T-cell (primary cell): Measurements from ENCODE around the gene NACA. TPM values are rescaled to one million over a fixed set of nuclear protein-coding genes. Genes with fewer than 3 reads are reported as not detected.
"Not testable (repeated sequence)": the region's sequence is repeated elsewhere in the genome, so short reads cannot be mapped to it uniquely, and the experiment has no call there.

Experiments
- ATAC-seq, 4 experiments: fragments of 200-7000 bp in 3 of 4; fragments of 150-1000 bp in 1 of 4; cut with Tn5 transposase; replicated peaks in 1 of 4; 1 replicate in 3 of 4; 2 replicates in 1 of 4; pipeline ENCODE4 v1.10.0; 2021; ENCODE audit warnings: moderate library complexity in 3 of 4, mild to moderate bottlenecking in 2 of 4, moderate number of reproducible peaks in 1 of 4
- CTCF ChIA-PET, 2 donors: fragments of 300-600 bp; sonication (Branson Sonifier 250); formaldehyde crosslinking; loops; one replicate each; lab custom pipeline; 2022; ENCODE audit warnings: antibody characterized with exemption in 2 of 2; lab: Charles Lee
- POLR2A ChIA-PET, 2 donors: fragments of 300-600 bp; sonication (Branson Sonifier 250); formaldehyde crosslinking; loops; one replicate each; lab custom pipeline; 2022; ENCODE audit warnings: antibody characterized with exemption in 2 of 2; lab: Charles Lee
- DNase-seq, 35 experiments: peaks; one replicate each; pipeline versions ENCODE4 v3.0.0 to v3.0.0-alpha.2; 2013 to 2023
- H3K27ac ChIP-seq: one replicate; pipeline ENCODE4 v1.5.1; 2013; ENCODE audit warnings: low read length
- H3K27me3 ChIP-seq, 2 experiments: replicated peaks in 1 of 2; 1 replicate in 1 of 2; 2 replicates in 1 of 2; pipeline versions ENCODE4 v1.6.1 to v1.7.0; 2013; ENCODE audit warnings: low read length in 1 of 2, mixed read lengths in 1 of 2; ENCODE audit not compliant: control insufficient read depth in 2 of 2, insufficient read depth in 2 of 2; ENCODE audit errors: extremely low read depth in 1 of 2
- H3K36me3 ChIP-seq, 2 donors: 1 replicate in 1 of 2; 2 replicates in 1 of 2; pipeline versions ENCODE4 v1.6.1 to v1.7.0; 2013; ENCODE audit warnings: low read length in 1 of 2; ENCODE audit not compliant: control insufficient read depth in 2 of 2, insufficient read depth in 1 of 2; ENCODE audit errors: extremely low read depth in 1 of 2
- H3K4me1 ChIP-seq, 2 experiments: 1 replicate in 1 of 2; 2 replicates in 1 of 2; pipeline versions ENCODE4 v1.6.1 to v1.7.0; 2013; ENCODE audit warnings: low read length in 2 of 2, mixed read lengths in 1 of 2; ENCODE audit not compliant: insufficient read depth in 2 of 2, control insufficient read depth in 1 of 2; ENCODE audit errors: extremely low read depth in 1 of 2
- H3K4me3 ChIP-seq, 2 donors: 1 replicate in 1 of 2; 2 replicates in 1 of 2; pipeline versions ENCODE4 v1.5.1 to v1.7.0; 2013; ENCODE audit warnings: mild to moderate bottlenecking in 2 of 2, low read length in 1 of 2, moderate library complexity in 1 of 2; ENCODE audit not compliant: control insufficient read depth in 1 of 2; ENCODE audit errors: extremely low read depth in 1 of 2
- H3K9me3 ChIP-seq: 2 replicates; pipeline ENCODE4 v1.7.0; 2013
- H3K27ac Mint-ChIP-seq, 2 donors: one replicate each; pipeline ENCODE4 v1.8.0; 2020 to 2021; ENCODE audit warnings: mild to moderate bottlenecking in 2 of 2, mixed read lengths in 2 of 2
- H3K27me3 Mint-ChIP-seq, 2 donors: one replicate each; pipeline ENCODE4 v1.8.0; 2021 to 2022; ENCODE audit warnings: mixed read lengths in 2 of 2
- H3K36me3 Mint-ChIP-seq: one replicate; pipeline ENCODE4 v1.8.0; 2021; ENCODE audit warnings: mixed read lengths
- H3K4me1 Mint-ChIP-seq, 3 donors: one replicate each; pipeline ENCODE4 v1.8.0; 2020 to 2022; ENCODE audit warnings: mixed read lengths in 3 of 3, mild to moderate bottlenecking in 1 of 3
- H3K4me3 Mint-ChIP-seq, 3 donors: one replicate each; pipeline ENCODE4 v1.8.0; 2020 to 2022; ENCODE audit warnings: mild to moderate bottlenecking in 3 of 3, mixed read lengths in 3 of 3, moderate library complexity in 3 of 3
- H3K9me3 Mint-ChIP-seq, 3 donors: one replicate each; pipeline ENCODE4 v1.8.0; 2020 to 2022; ENCODE audit warnings: mixed read lengths in 3 of 3
- WGBS: methylation state at CpG from one replicate; pipeline ENCODE4 v1.1.5; 2013; ENCODE audit warnings: missing lambda C conversion rate; ENCODE audit not compliant: insufficient coverage; 5-methylcytosine and 5-hydroxymethylcytosine counted together
- total RNA-seq, 35 experiments: library from RNA in 6 of 35; stranded (reverse) in 6 of 35; fragments of 120-200 nt in 1 of 35; gene quantifications; one replicate each; pipeline versions ENCODE4 v1.2.1 to v1.2.4 and lab custom pipeline; 2013 to 2026

The NACA gene
- total RNA-seq, 5 donors from 2014 or later (not counting 1 experiment from before 2014, with no cell fraction given), result 1,098 to 1,258 (median 1,167) TPM

DNA sequence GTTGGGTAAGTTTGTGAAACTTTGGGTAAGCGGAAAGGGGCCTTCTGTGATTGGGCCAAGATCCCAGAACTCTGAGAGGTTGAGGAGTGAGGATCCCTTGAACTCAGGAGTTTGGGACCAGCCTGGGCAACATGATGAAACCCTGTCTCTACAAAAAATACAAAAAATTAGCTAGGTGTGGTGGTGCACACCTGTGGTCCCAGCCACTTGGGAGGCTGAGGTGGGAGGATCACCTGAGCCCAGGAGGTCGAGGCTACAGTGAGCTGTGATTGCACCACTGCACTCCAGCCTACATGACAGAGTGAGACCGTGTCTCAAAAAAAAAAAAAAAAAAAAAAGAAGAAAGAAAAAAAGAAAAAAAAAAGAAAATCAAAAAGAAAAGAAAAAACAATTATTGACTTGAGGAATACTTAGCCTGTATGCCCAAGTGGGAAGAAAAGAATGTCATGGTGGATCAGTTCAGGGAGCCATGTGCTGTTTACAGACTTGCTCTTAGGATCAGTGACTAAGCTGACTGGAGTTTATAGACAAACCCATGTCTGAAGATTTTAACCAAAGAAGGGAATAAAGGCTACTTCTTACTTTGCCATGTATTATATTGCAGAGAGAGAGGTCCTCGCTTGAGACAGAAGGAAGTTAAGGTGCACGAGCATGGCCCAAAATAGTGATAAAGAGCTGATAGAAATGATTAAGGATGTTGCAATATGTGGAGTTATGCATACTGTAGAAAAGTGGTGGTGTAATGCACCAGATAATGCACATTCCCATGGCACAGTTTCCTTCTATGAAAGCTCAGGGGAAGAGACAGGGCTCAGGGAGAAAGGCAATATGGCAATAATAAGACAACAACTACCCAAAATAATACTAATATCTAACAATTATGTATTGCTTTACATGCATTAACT is 38.9 kb upstream of the NACA start:
- Mint-ChIP-seq H3K27ac (no peak overlapping the region), H3K27me3 (peaks cover 0 to 3% of the 10 kb centered on the region in 2 donors), H3K4me1 (peaks cover 0 to 2% (median 0%) of the 10 kb centered on the region in 3 donors), H3K9me3 (no peaks in the 10 kb centered on the region), H3K36me3 (no peaks in the 10 kb centered on the region), H3K4me3 (no peak overlapping the region)
- H3K36me3 ChIP-seq, result no peaks in the 10 kb centered on the region
- ChIA-PET POLR2A (interaction anchor here (0.6 to 0.7 kb wide), 2 partner anchors 327 to 1118 kb away, joined by 4 read pairs; no protein-coding TSS in a partner anchor), CTCF (interaction anchor here in 1 of 2 donors (0.7 kb wide), 1 partner anchor 39 kb away, joined by 6 read pairs; no protein-coding TSS in a partner anchor)
- H3K4me1 ChIP-seq, result no peaks in the 10 kb centered on the region
- DNase-seq, result no peak
- no peaks in the 10 kb centered on the region for H3K9me3 ChIP-seq
- H3K4me3 ChIP-seq, result no peak overlapping the region
- no peak for ATAC-seq
- H3K27me3 ChIP-seq, result peaks cover 0 to 4% of the 10 kb centered on the region in 2 experiments
- 83% methylated on average over 3 of the region's 5 CpGs for WGBS
- H3K27ac ChIP-seq, result no peak overlapping the region

DNA sequence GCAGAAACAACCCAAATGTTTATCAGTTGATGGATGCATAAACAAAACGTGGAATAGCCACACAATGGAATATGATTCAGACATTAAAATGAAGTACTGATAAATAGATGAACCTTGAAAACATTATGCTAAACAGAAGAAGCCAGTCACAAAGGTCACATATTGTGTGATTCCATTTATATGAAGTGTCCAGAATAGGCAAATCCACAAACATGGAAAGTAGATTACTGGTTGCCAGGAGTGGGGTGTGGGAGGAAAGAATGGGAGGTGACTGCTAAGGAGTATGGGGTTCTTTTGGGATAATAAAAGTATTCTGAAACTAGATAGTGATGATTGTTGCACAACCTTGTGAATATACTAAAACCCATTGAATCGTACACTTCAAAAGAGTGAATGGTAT is 36.7 kb upstream of the NACA start:
- ATAC-seq, result no peak
- Histone ChIP-seq H3K36me3 (no peaks in the 10 kb centered on the region), H3K4me3 (no peak overlapping the region), H3K9me3 (no peaks in the 10 kb centered on the region), H3K4me1 (peaks cover 0 to 4% of the 10 kb centered on the region in 2 experiments), H3K27me3 (peaks cover 0 to 4% of the 10 kb centered on the region in 2 experiments), H3K27ac (no peak overlapping the region)
- peaks cover 0 to 3% of the 10 kb centered on the region in 2 donors for H3K27me3 Mint-ChIP-seq
- peaks cover 0 to 6% (median 0%) of the 10 kb centered on the region in 3 donors for H3K4me1 Mint-ChIP-seq
- no peak overlapping the region for H3K27ac Mint-ChIP-seq
- ChIA-PET POLR2A (interaction anchor here in 1 of 2 donors (0.6 kb wide), 1 partner anchor 235 kb away, joined by 5 read pairs; no protein-coding TSS in a partner anchor), CTCF (no interaction called here)
- no peak overlapping the region for H3K4me3 Mint-ChIP-seq
- WGBS, result no CpG with 5 or more reads among the region's 2 CpGs
- peaks cover 0 to 2% (median 0%) of the 10 kb centered on the region in 3 donors for H3K9me3 Mint-ChIP-seq
- no peaks in the 10 kb centered on the region for H3K36me3 Mint-ChIP-seq
- DNase-seq, result no peak

DNA sequence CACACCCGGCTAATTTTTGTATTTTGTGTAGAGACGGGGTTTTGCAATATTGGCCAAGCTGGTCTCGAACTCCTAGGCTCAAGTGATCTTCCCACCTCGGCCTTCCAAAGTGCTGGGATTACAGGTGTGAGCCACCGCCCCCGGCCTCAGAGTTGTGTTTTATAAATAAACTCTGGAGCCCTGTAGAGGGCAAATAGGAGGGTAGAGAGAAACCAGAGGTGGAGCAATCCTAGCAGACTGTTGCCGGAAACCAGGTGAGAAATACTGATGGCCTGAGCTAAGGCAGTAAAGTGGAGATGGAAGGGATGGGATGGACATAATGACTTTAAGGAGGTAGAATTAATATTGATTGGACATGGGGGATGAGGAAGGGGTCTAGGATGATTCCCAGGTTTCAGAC is 35.4 kb upstream of the NACA start:
- Mint-ChIP-seq H3K36me3 (no peaks in the 10 kb centered on the region), H3K9me3 (peaks cover 0 to 2% (median 0%) of the 10 kb centered on the region in 3 donors), H3K27me3 (peaks cover 0 to 3% of the 10 kb centered on the region in 2 donors), H3K4me1 (peaks cover 0 to 5% (median 0%) of the 10 kb centered on the region in 3 donors), H3K27ac (no peak overlapping the region), H3K4me3 (no peak overlapping the region)
- Histone ChIP-seq H3K4me1 (peaks cover 0 to 4% of the 10 kb centered on the region in 2 experiments), H3K27ac (no peak overlapping the region), H3K36me3 (no peaks in the 10 kb centered on the region), H3K27me3 (peaks cover 0 to 4% of the 10 kb centered on the region in 2 experiments), H3K4me3 (no peak overlapping the region), H3K9me3 (no peaks in the 10 kb centered on the region)
- ATAC-seq, result no peak
- CTCF ChIA-PET, result no interaction called here
- no peak for DNase-seq
- POLR2A ChIA-PET, result no interaction called here
- WGBS, result 0% methylated on average over 1 of the region's 7 CpGs

DNA sequence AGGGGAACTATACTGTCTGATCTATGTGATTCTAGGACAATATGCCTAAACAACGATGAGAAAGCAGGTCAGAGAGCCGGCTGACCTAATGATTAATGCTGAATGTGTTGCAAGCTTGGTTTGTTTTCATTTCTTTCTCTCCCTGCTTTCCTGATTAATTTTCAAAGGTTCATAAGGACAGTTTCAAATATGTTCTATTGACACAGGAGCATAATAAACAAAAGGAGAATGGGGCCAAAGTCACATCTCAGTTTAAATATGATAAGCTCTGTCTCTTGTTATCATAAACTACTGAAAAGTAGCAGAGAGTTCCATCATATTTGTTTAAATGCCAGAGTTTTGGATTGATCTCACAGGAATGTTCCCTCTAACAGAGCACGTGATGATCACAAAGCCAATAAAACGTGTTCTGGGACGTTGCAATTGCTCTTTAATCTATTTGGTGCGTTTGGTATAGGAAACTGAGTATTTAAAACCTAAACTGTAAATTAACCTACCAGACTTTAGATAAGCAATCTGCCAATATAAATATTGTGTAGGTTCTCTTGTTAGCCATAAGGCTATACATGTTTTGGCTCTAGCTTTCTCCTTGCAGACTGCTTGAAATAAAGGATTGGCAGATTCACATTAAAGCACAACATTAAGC is 34.3 kb upstream of the NACA start:
- DNase-seq, result no peak
- peaks cover 0 to 4% of the 10 kb centered on the region in 2 experiments for H3K4me1 ChIP-seq
- no peak overlapping the region for H3K27ac ChIP-seq
- peaks cover 0 to 5% (median 0%) of the 10 kb centered on the region in 3 donors for H3K4me1 Mint-ChIP-seq
- H3K36me3 ChIP-seq, result no peaks in the 10 kb centered on the region
- ChIA-PET POLR2A (no interaction called here), CTCF (interaction anchor here in 1 of 2 donors (0.6 to 1.3 kb wide), 5 partner anchors 23 to 242 kb away, joined by 3 to 4 read pairs (median 4); no protein-coding TSS in a partner anchor)
- H3K27me3 Mint-ChIP-seq, result peaks cover 0 to 3% of the 10 kb centered on the region in 2 donors
- no peak overlapping the region for H3K27ac Mint-ChIP-seq
- H3K9me3 ChIP-seq, result no peaks in the 10 kb centered on the region
- WGBS, result no CpG with 5 or more reads among the region's 6 CpGs
- no peak for ATAC-seq
- no peak overlapping the region for H3K4me3 Mint-ChIP-seq
- H3K4me3 ChIP-seq, result no peak overlapping the region
- peaks cover 0 to 2% (median 0%) of the 10 kb centered on the region in 3 donors for H3K9me3 Mint-ChIP-seq
- H3K27me3 ChIP-seq, result peaks cover 0 to 4% of the 10 kb centered on the region in 2 experiments
- no peaks in the 10 kb centered on the region for H3K36me3 Mint-ChIP-seq

DNA sequence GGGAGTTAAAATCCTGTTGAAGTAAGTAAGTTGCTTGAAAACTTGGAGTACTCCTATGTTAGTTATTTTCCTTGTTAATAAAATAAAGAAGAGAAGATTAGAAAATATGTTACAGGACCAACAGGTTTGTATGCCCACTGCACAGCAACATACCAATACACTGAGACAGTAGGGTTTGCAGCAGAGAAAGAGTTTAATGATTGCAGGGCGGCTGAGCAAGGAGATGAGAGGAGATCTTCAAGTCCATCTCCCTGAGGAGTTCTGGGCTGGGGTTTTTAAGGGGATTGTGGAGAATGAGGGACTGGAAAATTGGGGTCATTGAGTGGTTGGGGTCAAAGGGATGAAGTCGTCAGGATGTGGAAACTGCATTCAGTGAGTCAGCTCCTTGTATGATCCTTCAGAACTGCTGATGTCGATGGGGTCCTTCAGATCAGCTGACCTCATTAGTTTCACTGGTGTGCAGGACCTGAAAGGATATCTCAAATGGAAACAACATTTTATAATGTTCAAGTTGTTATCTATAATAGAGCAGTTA is 33.7 kb upstream of the NACA start:
- Histone ChIP-seq H3K9me3 (no peaks in the 10 kb centered on the region), H3K27ac (no peak overlapping the region), H3K4me1 (peaks cover 0 to 4% of the 10 kb centered on the region in 2 experiments), H3K27me3 (peaks cover 0 to 4% of the 10 kb centered on the region in 2 experiments), H3K4me3 (no peak overlapping the region), H3K36me3 (no peaks in the 10 kb centered on the region)
- Mint-ChIP-seq H3K36me3 (no peaks in the 10 kb centered on the region), H3K9me3 (peaks cover 0 to 2% (median 0%) of the 10 kb centered on the region in 3 donors), H3K27ac (no peak overlapping the region), H3K4me1 (peaks cover 0 to 5% (median 0%) of the 10 kb centered on the region in 3 donors), H3K27me3 (peaks cover 0 to 3% of the 10 kb centered on the region in 2 donors), H3K4me3 (no peak overlapping the region)
- POLR2A ChIA-PET, result no interaction called here
- ATAC-seq, result no peak
- no peak for DNase-seq
- 100% methylated on average over 2 of the region's 3 CpGs for WGBS
- CTCF ChIA-PET, result interaction anchor here in 1 of 2 donors (1.3 kb wide), 1 partner anchor 229 kb away, joined by 4 read pairs; no protein-coding TSS in a partner anchor

DNA sequence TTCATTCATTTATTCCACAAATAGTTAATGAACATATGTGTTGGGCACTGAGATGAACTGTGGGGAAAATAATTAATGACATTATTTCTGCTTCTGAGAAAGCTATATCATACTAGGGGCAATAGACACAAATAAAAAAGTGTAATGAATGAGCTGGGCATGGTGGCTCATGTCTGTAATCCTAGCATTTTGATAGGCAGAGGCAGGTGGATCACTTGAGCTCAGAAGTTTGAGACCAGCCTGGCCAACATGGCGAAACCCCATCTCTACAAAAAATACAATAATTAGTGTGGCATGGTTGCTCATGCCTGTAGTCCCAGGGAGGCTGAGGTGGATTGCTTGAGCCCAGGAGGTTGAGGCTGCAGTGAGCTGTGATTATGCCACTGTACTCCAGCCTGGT is 32.9 kb upstream of the NACA start:
- H3K4me3 Mint-ChIP-seq, H3K9me3 Mint-ChIP-seq, H3K27ac ChIP-seq, DNase-seq, POLR2A ChIA-PET, H3K4me1 ChIP-seq, H3K27me3 ChIP-seq, H3K27ac Mint-ChIP-seq, H3K36me3 Mint-ChIP-seq, H3K4me3 ChIP-seq, ATAC-seq, H3K9me3 ChIP-seq, H3K4me1 Mint-ChIP-seq, H3K36me3 ChIP-seq, H3K27me3 Mint-ChIP-seq: not testable (repeated sequence)
- CTCF ChIA-PET, result interaction anchor here (0.5 to 1.6 kb wide), 7 partner anchors 230 to 424 kb away, joined by 3 to 21 read pairs (median 11); no protein-coding TSS in a partner anchor
- no CpG with 5 or more reads among the region's 1 CpG for WGBS
